Amniotic epithelial cell (primary cell): ENCODE results near the gene OR2AK2.

Source experiments
- DNase-seq: peaks from one replicate; pipeline ENCODE4 v3.0.0-alpha.2; 2010; ENCODE audit warnings: low read depth

Gene OR2AK2, protein sequence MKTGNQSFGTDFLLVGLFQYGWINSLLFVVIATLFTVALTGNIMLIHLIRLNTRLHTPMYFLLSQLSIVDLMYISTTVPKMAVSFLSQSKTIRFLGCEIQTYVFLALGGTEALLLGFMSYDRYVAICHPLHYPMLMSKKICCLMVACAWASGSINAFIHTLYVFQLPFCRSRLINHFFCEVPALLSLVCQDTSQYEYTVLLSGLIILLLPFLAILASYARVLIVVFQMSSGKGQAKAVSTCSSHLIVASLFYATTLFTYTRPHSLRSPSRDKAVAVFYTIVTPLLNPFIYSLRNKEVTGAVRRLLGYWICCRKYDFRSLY

DNA sequence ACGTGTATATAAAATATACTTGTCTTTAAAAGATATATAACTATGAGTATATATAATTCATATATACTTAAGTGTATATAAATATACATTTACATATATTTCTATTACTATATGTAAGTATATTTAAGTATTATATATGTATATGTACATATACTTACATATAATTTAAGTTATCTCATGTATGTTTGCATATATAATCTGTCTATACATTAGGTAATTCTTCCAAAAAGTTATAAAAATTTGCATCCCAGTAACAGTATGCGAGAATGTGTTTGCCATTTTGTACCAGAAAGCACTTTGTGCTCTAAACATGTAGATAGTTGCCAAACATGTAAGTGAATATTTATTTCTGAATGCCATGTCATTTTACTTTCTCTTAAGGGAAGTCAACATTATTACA is at the start of gene OR2AK2:
Gene OR2AK2, plus strand, starts transcription at position 301 of the 400 bp plus-strand sequence. CDS start 144 bp downstream, outside the sequence.
- DNase-seq: no peak

- no peak for DNase-seq
Observed at GRCh38 chr1:247919952-247920351, 45.1 kb upstream of the OR2AK2 start, which contains the start of gene OR2T8. TSS of gene OR2T8 (plus strand) at chr1:247920252. CDS start at chr1:247921018, 766 bp downstream.

- DNase-seq: no peak
Observed at GRCh38 chr1:247923941-247924340, 41.1 kb upstream of the OR2AK2 start.

DNA sequence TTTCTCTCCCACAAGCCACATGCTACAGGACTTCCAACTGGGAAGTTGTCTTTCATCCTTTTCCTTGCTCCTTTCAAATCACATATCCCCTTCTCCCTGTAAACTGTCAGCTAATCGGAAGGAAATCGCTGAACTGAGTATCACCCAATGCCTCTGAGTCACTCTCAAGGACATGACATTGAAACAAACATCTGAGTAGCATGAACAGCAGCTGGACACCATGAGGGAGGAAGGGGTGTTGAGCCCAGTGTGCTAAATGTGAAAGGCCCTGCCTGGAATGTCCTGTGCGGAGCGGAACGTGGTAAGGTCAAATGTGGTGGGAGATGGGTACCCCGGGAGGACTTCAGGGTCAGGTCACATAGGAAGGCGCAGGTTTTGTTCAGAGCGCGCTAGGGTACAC is 40.2 kb upstream of the OR2AK2 start, which contains the start of gene OR2AJ1:
Gene OR2AJ1, plus strand, starts transcription at position 22 of the 400 bp plus-strand sequence. CDS start 8,880 bp downstream, outside the sequence.
- no peak for DNase-seq

- DNase-seq: no peak
Observed at GRCh38 chr1:247933989-247934388, 31.0 kb upstream of the OR2AK2 start.

DNA sequence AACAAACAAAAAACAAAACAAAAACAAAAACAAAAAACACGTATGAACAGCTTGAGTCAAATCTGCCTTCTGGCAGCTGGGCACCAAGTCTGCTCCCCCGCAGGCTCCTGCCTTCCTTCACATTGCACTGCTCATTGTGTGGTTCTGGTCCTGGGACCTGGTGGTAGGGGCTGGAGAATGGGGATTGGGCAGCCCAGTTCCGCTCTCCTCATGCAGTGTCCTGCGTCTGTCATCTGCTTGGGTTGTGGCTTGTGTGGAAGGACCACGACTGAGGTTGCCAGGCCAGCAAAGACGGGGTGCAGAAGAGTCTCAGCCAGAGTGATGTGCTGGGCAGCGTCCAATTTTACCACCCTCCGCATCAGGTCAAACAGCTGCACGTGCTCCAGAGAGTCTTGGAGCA is 29.3 kb upstream of the OR2AK2 start:
- no peak for DNase-seq

- DNase-seq: no peak
Observed at GRCh38 chr1:247936415-247936814, 28.6 kb upstream of the OR2AK2 start.

- DNase-seq: peak; percentile 9
Observed at GRCh38 chr1:247936965-247937734, 27.9 kb upstream of the OR2AK2 start.

DNA sequence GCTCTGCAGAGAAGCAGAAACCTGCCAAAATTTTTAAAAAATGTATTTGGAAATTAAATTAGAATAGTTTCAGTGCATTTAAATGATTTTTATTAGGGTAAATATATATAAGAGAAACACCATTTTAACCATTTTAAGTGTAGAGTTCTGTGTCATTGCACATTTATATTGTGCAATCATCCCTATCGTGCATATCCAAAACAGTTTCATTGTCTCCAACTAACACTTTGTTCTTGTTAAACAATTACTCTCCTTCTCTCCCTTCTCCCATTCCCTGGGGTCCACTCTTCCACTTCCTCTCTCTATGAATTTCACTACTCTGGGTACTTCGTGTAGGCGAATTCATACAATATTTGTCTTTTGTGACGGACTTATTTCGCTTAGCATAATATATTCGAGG is 22.4 kb upstream of the OR2AK2 start:
- no peak for DNase-seq

- no peak for DNase-seq
Observed at GRCh38 chr1:247948558-247948957, 16.5 kb upstream of the OR2AK2 start, which contains the start of gene OR2L8. TSS of gene OR2L8 (plus strand) at chr1:247948858. CDS start at chr1:247948858, 0 bp downstream.

GRCh38 chr1:247953408-247953807 is 11.6 kb upstream of the OR2AK2 start:
- DNase-seq: no peak

DNA sequence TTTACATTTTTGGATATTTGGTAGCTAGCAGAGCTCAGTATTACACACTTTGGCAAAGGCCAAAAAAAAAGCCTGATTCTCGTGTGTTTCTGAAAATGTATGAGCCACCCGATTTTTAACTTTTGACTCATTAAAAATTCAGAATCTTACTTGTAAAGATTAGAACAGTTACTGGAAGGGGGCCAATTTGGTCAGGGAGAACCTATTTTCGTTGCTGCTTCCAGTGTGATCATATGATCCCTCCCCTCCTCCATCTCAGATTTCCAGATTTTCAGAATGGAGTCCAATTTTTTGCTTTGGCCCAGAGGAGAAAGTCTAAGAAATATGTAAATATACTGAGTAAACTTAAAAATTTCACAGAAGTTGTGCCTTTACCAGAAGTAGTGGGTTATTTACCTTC is 3.2 kb upstream of the OR2AK2 start:
- DNase-seq: no peak

DNA sequence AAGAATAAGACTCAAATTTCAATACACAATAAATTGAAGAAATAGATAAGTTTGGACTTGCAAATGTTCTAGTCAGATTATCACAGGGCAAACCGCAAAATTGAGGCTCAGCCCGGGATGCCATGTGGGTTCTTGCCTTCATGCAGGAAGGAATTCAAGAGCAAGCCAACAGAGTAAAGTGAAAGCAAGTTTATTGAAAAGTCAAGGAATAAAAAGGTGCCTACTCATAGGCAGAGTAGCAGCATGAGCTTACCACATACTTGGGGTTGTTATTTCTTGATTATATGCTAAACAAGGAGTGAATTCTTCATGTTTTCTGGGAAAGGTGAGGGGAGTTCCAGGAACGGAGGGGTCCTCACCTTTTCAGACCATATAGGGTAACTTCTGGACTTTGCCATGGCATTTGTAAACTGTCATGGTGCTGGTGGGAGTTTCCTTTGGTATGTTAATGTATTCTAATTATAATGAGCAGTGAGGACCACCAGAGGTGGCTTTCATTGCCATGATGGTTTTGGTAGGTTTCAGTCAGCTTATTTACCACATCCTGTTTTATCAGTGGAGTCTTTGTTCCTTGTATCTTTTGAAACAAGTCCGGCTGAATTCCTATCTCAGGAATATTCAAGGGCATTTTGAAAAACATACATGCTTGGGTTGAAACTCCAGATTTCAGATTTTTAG is 2.0 kb upstream of the OR2AK2 start:
- no peak for DNase-seq

DNA sequence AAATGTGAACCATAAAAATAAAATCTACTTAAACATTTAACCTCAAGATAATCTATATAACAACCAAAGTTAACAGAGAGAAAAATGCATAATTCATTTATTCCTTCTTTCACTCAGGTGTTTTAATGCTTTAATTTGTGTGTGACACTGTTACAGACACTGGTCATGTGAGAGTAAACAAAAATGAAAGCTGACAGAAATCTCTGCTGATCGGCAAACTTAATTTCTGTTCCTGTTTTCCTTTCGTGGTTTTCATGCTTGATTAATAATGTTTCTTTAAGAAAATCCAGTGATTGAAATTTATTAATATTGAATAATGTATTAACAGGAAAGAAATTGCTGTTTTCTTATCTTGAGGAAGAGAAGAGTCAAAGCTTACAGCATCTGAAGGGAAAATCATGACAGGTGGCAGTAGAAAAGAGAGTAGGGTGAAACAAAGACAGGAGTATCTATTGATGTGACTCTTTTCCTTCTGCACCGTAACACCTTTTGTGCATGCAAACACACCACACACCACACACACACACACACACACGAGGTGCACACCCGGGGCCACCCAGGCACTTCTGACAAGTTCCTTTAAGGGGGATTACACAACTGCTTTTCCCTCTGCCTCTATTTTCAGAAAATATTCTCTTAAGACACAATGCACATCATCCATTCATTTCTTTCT is 1.6 kb downstream of the OR2AK2 start:
- DNase-seq: no peak

DNA sequence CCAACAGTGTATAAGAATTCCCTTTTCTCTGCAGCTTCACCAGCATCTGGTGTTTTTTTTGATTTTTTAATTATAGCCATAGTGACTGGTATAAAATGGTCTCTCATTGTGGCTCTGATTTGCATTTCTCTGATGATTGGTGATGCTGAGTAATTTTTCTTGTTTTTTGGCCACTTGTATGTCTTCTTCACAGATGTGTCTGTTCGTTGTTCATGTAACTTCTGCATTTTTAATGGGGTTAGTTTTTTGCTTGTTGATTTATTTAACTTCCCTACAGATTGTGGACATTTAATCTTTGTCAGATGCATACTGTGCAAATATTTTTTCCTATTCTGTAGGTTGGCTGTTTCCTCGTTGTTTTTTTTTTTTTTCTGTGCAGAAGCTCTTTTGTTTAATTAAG is 28.0 kb downstream of the OR2AK2 start:
- no peak for DNase-seq

- no peak for DNase-seq
Observed at GRCh38 chr1:247998811-247999210, 33.8 kb downstream of the OR2AK2 start.

DNA sequence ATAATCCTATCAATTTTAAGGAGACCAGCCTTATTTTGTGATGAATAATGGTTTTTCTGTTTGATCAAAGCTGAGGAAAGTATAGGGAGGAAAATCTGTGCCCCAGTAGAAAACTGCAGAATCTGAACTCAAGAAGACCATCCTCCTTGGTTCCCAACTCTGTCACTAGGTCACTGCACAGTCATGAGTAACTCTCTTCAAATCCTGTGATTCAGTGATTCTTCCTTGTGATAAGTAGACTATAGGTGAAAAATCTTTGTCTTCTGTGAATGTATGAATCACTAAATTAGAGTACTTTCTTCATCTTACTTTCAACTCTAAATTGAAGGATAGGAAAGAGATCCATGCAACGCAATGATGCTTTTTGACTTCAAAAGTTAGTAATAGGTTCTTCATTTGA is 35.1 kb downstream of the OR2AK2 start:
- DNase-seq: no peak

DNA sequence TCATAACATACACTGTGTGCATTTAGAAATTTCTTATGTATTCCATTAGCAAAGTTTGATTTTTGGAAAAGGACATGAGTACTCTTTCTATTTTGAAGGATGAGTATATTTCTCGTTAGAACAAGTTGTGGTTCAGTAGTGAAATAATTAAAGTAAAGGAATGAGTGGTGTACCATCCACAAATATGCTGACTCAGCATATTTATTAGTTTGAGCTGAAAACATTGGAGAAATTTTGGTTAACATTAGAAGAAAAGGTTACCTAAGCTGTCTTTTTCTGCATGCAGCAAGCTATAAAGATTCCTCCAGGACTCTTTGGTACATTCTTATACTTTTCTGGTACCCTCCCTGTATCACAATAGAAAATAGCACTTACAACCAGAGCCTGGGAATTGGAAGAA is 42.7 kb downstream of the OR2AK2 start:
- DNase-seq: no peak

- no peak for DNase-seq
Observed at GRCh38 chr1:248009681-248010080, 44.6 kb downstream of the OR2AK2 start.

DNA sequence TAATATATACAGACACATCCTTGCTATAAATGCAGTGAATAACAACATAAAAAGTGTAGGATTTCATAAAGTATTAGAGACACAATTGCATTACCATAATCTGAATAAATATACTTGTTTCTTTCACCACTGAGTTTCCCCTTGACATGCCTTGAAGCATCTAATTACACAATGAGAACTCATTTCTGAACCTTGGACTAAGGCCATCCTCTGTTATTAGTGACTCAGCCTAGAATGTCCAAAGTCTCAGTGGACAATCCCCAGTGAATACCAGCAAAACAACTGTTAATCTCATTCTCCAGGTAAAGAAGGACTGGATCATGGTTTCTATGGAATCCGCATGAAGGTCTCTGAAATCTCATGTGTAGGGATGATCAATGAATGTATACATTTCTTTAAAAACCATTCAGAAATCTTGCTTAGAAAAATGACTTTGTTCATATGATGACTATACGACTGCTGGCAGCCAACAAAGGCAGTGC is 48.2 kb downstream of the OR2AK2 start, which contains the start of gene OR2L5:
Gene OR2L5, plus strand, starts transcription at position 432 of the 482 bp plus-strand sequence. CDS start 8,288 bp downstream, outside the sequence.
- no peak for DNase-seq

DNA sequence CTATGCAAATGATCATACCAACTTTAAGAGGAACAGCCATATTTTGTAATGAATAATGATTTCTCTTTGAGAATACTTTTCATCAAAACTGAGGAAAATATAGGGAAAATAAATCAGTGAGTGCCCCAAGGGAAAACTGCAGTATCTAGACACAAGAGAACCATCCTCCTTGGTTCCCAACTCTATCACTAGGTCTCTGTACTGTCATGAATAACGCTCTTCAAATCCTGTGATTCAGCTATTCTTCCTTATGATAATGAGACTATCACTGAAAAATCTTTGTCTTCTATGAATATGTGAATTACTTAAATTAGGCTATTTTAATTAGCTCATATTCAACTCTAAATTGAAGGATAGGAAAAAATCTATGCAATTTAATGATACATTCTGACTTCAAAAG is 50.8 kb downstream of the OR2AK2 start:
- DNase-seq: no peak
